Fibroblast of lung (primary cell): ENCODE measurements around the gene AKAP9. TPM values are rescaled to one million over a fixed set of nuclear protein-coding genes. Genes with fewer than 3 reads are reported as not detected.

Experiments used
- DNase-seq, 2 donors: peaks; one replicate each; pipeline versions ENCODE4 v3.0.0 to v3.0.0-alpha.2; 2010; ENCODE audit warnings: low read depth in 2 of 2
- H2AFZ ChIP-seq: 2 replicates; pipeline ENCODE4 v1.5.1; 2012; ENCODE audit warnings: low read length, control low read depth, inconsistent platforms
- H3K27ac ChIP-seq: 2 replicates; pipeline ENCODE4 v1.5.1; 2011; ENCODE audit warnings: low read length, control low read depth; ENCODE audit not compliant: insufficient read depth
- H3K27me3 ChIP-seq: 2 replicates; pipeline ENCODE4 v1.5.1; 2011; ENCODE audit warnings: mild to moderate bottlenecking, low read length; ENCODE audit not compliant: control insufficient read depth, insufficient read depth
- H3K36me3 ChIP-seq: 2 replicates; pipeline ENCODE4 v1.5.1; 2011; ENCODE audit warnings: low read length; ENCODE audit not compliant: control insufficient read depth, insufficient read depth
- H3K4me1 ChIP-seq: 2 replicates; pipeline ENCODE4 v1.5.1; 2011; ENCODE audit warnings: low read length; ENCODE audit not compliant: control insufficient read depth, insufficient read depth; ENCODE audit errors: extremely low read depth
- H3K4me2 ChIP-seq: 2 replicates; pipeline ENCODE4 v1.5.1; 2011; ENCODE audit warnings: low read length, control low read depth; ENCODE audit not compliant: insufficient read depth; ENCODE audit errors: extremely low read depth
- H3K4me3 ChIP-seq, 4 experiments: fragments of 200-600 bp in 1 of 4; sonication (generic) in 1 of 4; replicated peaks in 1 of 4; 2 replicates each; pipeline ENCODE4 v1.5.1; 2011 to 2016; ENCODE audit warnings: low read length in 4 of 4, low read depth in 3 of 4, mild to moderate bottlenecking in 3 of 4, control low read depth in 2 of 4, inconsistent platforms in 1 of 4, mixed read lengths in 1 of 4; ENCODE audit not compliant: insufficient read depth in 1 of 4; ENCODE audit errors: control extremely low read depth in 1 of 4
- H3K79me2 ChIP-seq: 2 replicates; pipeline ENCODE4 v1.5.1; 2012; ENCODE audit warnings: mild to moderate bottlenecking, low read length, inconsistent platforms; ENCODE audit not compliant: control insufficient read depth, insufficient read depth
- H3K9ac ChIP-seq: 2 replicates; pipeline ENCODE4 v1.5.1; 2011; ENCODE audit warnings: mild to moderate bottlenecking, low read length, control low read depth; ENCODE audit not compliant: insufficient read depth
- H3K9me3 ChIP-seq: 2 replicates; pipeline ENCODE4 v1.5.1; 2012; ENCODE audit warnings: low read depth, low read length; ENCODE audit not compliant: control insufficient read depth, insufficient read depth
- H4K20me1 ChIP-seq: 2 replicates; pipeline ENCODE4 v1.5.1; 2011; ENCODE audit warnings: low read length; ENCODE audit not compliant: control insufficient read depth, insufficient read depth; ENCODE audit errors: extremely low read depth
- CTCF ChIP-seq, 2 donors: IDR thresholded peaks in 1 of 2; conservative IDR thresholded peaks in 1 of 2; 1 replicate in 1 of 2; 2 replicates in 1 of 2; pipeline ENCODE4 v1.5.1; 2011 to 2012; ENCODE audit warnings: low read length in 2 of 2, control low read depth in 1 of 2, inconsistent platforms in 1 of 2, low read depth in 1 of 2, mild to moderate bottlenecking in 1 of 2
- EZH2 ChIP-seq: IDR thresholded peaks from 2 replicates; pipeline ENCODE4 v1.5.1; 2012; ENCODE audit warnings: low read length, control low read depth, mild to moderate bottlenecking; ENCODE audit errors: missing control alignments
- polyA plus RNA-seq, 2 donors: library from polyadenylated mRNA; depleted of rRNA in 1 of 2; stranded (reverse) in 1 of 2; unstranded in 1 of 2; fragments of >200 nt; gene quantifications; 2 replicates each; pipeline ENCODE4 v1.2.1, GENCODE V29; 2011 to 2012; ENCODE audit warnings: missing spikeins in 1 of 2
- total RNA-seq: library from RNA; depleted of rRNA; stranded (reverse); fragments of >200 nt; gene quantifications from 2 replicates; pipeline ENCODE4 v1.2.1, GENCODE V29; 2014

The AKAP9 gene
- total and polyA plus RNA-seq, 2 donors (not counting 1 experiment from before 2014, with no cell fraction given), result 16.6 to 46.6 TPM

GRCh38 chr7:92039900-92040299 is 99.2 kb downstream of the AKAP9 start:
- Histone ChIP-seq H3K27me3 (no peaks in the 10 kb centered on the region), H3K36me3 (peaks cover 4% of the 10 kb centered on the region), H3K4me1 (no peaks in the 10 kb centered on the region), H3K4me3 (no peak overlapping the region), H3K4me2 (no peak overlapping the region), H3K27ac (no peak overlapping the region), H3K9ac (no peak overlapping the region), H2AFZ (no peak overlapping the region), H4K20me1 (no peaks in the 10 kb centered on the region), H3K79me2 (no peaks in the 10 kb centered on the region), H3K9me3 (no peaks in the 10 kb centered on the region)
- no peak for TF ChIP-seq CTCF (conservative IDR thresholded peaks at IDR 0.05 in 1 of 2, IDR thresholded peaks at IDR 0.05 in 1 of 2; ENCODE audit: low read depth in 1 of 2, low read length in 2 of 2)
- no peak for DNase-seq

- Histone ChIP-seq H3K36me3 (peaks cover 4% of the 10 kb centered on the region), H3K27me3 (no peaks in the 10 kb centered on the region), H2AFZ (no peak overlapping the region), H3K4me1 (no peaks in the 10 kb centered on the region), H3K4me3 (no peak overlapping the region), H3K79me2 (no peaks in the 10 kb centered on the region), H3K4me2 (no peak overlapping the region), H3K9me3 (no peaks in the 10 kb centered on the region), H3K27ac (no peak overlapping the region), H4K20me1 (no peaks in the 10 kb centered on the region), H3K9ac (no peak overlapping the region)
- no peak for TF ChIP-seq EZH2
- TF ChIP-seq CTCF (conservative IDR thresholded peaks at IDR 0.05 in 1 of 2, IDR thresholded peaks at IDR 0.05 in 1 of 2; ENCODE audit: low read depth in 1 of 2, low read length in 2 of 2), result no peak
- DNase-seq, result no peak
Measured at GRCh38 chr7:92042056-92042737, 101.5 kb downstream of the AKAP9 start.

- H3K9ac ChIP-seq, result no peak overlapping the region
- H3K27me3 ChIP-seq, result no peaks in the 10 kb centered on the region
- peaks cover 4% of the 10 kb centered on the region for H3K36me3 ChIP-seq
- H3K27ac ChIP-seq, result no peak overlapping the region
- no peak overlapping the region for H3K4me3 ChIP-seq
- TF ChIP-seq EZH2 (no peak), CTCF (conservative IDR thresholded peaks at IDR 0.05 in 1 of 2, IDR thresholded peaks at IDR 0.05 in 1 of 2; ENCODE audit: low read depth in 1 of 2, low read length in 2 of 2) (no peak)
- H3K9me3 ChIP-seq, result no peaks in the 10 kb centered on the region
- H3K79me2 ChIP-seq, result no peaks in the 10 kb centered on the region
- H3K4me2 ChIP-seq, result no peak overlapping the region
- H4K20me1 ChIP-seq, result no peaks in the 10 kb centered on the region
- no peaks in the 10 kb centered on the region for H3K4me1 ChIP-seq
- H2AFZ ChIP-seq, result no peak overlapping the region
- no peak for DNase-seq
Measured at GRCh38 chr7:92043098-92043497, 102.4 kb downstream of the AKAP9 start.
